ENCODE measurements around the gene NTSR1.

Gene NTSR1

DNA sequence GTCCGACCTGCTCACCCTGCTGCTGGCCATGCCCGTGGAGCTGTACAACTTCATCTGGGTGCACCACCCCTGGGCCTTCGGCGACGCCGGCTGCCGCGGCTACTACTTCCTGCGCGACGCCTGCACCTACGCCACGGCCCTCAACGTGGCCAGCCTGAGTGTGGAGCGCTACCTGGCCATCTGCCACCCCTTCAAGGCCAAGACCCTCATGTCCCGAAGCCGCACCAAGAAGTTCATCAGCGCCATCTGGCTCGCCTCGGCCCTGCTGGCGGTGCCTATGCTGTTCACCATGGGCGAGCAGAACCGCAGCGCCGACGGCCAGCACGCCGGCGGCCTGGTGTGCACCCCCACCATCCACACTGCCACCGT, 885 bp downstream of the NTSR1 start:
- DNase-seq (ENCODE audit: low spot score) = no peak

DNA sequence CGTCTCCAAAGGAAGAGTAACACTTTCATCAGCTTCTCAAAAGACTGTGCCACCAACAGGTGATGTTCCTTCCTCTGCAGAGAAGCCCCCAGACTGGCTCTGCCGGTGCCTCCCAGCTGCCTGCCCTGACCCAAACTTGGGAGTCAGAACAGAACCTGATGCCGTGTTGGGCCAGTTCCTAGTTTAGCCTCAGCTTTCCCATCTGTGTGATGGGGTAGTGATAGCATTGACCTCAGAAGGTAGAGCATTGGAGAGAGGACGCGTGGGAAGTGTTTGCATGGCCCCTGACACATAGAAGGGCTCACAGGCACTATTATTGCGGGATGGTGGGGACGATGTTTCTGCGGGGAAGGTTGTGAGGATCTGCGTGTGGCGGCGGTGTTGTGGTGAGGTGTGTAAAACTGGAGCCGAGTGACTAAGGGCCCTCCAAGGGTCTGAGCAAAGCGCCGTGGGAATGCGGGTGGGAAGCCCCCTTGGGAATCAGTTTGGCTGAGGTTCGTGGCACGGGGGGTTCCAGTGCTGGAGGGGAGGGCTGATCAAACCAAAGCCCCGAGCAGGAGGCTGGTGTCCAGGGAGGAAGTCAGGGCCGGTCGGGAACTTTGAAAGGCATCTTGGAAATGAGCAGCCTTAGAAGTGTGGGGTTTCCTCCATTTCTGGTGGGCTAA, 1.7 kb downstream of the NTSR1 start:
- no peak for DNase-seq (ENCODE audit: low spot score)

DNA sequence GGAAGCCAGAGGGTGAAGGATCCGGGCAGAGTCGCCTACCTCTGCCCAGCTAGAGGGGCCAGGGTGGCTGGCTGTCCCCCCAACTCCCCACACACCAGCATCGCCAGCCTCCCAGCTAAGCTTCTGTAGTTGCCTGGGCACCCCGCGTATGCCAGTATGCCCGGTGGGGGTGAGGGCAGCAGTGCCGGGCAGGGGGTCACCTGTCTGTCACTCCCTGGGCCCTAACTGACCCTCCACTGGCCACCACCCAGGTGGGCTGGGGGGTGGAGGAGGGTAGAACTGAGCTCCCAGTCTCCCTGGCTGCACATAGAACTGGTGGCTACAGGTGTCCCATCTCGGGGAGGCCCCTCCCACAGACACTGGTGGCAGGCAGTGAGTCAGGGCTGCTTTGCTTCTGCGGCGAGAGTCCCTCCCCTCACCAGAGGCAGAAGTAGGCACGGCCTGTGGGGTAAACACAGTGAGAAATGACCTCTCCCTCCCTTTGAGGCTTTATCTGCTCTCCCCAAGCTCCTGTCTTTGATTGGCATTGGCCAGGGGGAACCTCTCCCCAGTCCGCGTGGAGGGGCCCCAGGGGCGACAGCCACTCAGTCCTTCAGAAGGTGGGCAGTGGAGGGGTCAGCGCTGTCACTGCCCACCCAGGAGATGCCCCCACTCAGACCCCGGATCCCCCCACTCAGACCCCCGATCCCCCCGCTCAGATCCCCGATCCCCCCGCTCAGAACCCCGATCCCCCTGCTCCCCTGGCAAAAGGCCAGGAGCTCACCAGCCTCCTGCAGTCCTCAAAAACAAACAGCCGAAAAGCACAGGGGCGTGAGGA, 2.5 kb downstream of the NTSR1 start:
- DNase-seq (ENCODE audit: low spot score) = peak; percentile 41

DNA sequence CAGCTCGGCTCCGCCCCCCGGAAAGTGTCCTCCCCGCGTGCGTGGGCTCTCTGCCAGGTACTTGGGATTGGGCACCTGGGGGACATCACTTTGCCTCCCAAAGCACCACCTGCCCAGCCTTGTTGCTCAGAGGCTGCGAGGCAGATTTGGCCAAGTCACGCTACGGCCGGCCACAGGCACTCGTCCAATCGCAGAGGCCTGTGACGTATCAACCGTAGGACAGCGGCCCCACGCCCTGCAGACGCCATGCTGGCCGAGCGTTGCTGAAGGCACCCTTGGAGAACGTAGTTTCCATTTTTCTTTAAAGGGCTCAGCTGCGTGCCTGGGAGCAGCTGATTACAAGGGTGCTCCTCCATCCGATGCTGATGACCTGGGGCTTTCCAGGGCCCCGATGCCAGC, 3.1 kb downstream of the NTSR1 start:
- DNase-seq (ENCODE audit: low spot score) = no peak

DNA sequence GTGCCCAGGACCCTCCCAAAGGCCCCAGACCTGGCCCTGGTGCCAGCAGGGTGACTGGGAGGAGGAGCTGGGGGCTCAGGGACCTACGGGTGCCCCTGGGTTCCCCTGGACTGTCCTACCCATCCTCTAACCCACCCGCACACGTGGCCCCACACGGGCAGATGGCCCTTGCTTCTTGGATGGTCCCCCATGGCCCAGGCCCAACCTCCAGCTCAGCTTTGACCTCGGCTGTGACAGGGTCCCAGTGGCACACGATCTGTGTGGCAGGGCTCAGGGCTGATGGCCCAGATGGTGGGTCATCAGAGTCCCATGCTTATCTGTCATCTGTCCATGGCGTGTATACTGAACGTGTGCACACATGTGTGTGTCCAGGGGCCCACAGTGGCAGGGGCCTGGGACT, 4.0 kb downstream of the NTSR1 start:
- no peak for DNase-seq (ENCODE audit: low spot score)

DNA sequence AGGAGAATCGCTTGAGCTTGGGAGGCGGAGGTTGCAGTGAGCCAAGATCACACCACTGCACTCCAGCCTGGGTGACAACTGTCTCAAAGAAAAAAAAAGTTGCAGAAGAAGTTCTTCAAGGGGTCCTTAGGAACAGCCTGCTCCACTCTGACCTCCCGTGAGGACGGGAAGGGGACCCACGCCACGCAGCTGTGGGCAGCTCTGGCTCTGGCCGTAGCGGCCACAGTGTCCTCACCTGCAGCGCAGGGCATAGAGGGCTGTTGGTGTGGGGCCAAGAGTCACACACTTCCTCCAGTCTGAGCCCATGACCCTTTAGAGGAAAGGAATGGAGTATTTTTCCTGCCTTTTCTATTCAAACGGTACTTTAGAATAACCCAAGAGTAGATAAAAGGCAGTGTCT, 5.4 kb downstream of the NTSR1 start:
- no peak for DNase-seq (ENCODE audit: low spot score)

DNA sequence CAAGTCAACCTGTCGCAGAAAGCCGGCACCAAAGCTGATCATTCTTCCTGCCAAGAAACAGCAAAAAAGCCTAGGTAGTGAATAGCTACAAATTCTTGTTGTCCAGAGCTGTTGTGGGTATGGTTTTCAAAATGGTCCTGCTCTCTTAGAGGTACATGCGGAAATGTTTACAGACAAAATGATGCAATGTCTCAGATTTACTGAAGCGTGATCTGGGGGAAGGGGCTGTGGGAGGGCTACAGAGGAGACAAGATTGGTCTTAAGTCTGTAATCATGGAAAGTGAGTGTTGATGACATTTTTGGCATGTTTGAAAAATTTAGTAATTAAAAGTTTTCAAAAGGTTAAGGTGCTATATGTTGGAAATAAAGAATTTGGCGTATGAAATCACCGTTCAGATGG, 6.2 kb downstream of the NTSR1 start:
- no peak for DNase-seq (ENCODE audit: low spot score)

DNA sequence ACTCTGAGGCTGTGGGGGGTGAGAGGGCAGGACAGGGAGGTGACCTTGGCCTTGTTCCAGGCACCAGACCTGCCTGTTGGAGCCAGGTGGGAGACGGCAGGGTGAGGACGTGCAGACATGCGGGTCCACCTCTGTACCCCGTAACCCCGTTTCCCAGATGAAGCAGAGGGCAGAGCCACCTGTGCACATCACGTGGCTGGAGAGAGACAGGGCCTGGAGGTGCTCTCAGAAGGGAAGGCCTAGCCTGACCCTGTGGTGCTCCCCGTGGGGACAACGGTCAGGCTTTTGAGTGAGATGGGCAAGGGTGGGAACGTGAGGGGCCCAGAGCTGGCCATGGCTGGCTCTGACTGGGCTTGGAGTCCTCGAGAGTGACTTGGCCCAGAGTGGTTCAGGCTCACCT, 6.6 kb downstream of the NTSR1 start:
- DNase-seq (ENCODE audit: low spot score) = no peak

DNA sequence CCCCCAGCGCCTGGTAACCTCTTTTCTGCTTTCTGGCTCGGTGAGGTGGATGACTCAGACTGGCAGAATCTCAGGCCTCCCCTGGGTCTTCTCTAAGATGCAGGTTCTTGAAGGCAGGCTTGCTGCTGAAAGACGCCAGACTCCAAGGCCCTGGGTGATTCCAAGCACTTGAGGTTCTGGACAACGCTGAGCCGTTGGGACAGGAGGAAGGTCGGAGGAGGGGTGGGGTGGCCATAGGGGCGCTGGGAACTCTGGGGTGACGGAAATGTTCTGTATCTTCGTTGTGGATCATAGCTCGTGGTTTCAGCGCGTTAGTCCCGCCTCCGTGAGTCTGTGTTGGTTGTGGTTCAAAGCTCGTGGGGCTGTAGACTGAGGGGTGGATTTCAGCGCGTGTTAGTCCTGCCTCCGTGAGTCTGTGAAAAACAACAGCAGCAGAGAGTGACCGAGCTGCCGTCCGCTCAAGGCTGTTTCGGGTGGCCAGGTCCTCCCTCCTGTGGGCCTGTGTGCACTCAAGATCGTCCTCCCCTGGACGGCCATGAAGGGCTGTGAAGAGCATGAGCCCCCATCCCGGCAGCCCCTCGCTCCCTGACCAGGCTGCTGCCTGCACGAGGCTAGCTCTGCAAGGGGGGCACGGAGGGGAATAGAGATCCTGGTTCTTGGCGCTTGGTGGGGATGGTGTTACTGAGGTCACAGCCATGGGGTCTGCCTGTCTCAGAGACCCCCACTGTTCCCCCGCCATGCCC, 7.7 kb downstream of the NTSR1 start:
- no peak for DNase-seq (ENCODE audit: low spot score)

DNA sequence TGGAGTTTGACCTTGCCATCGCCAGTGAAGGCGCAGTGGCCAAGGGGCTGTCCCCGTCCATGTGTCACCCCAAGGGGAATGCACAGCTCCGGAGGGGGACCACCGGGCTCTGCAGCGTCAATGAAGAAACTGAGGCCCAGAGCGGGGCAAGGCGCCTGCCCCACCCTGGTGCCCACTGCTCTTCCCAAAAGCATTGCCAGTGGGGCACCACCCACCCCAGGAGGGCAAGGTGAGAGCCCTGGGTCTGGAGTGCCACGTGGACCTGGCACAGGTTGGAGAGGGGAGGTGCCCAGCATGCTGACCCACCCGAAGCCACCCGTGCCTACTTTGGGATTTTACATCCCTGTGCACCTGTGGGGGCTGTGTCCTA, 8.3 kb downstream of the NTSR1 start:
- DNase-seq (ENCODE audit: low spot score) = no peak

DNA sequence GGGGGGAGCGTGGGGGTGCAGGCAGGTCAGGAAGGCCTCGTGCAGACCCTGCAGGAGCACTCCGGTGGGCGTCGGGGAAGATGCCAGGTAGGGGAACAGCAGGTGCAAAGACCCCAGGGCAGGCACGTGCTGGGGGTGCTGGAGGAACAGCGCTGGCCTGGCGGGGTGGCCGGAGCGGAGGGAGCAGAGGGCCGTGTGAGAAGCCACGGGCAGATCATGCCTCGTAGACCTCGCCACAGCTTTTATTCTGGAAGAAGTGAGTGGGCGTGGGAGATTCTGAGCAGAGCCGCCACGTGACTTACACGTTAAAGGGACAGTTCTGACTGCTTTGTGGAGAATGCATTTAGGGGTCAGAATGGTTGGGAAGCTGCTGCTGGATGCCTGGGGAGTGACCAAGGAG, 9.3 kb downstream of the NTSR1 start:
- no peak for DNase-seq (ENCODE audit: low spot score)

DNA sequence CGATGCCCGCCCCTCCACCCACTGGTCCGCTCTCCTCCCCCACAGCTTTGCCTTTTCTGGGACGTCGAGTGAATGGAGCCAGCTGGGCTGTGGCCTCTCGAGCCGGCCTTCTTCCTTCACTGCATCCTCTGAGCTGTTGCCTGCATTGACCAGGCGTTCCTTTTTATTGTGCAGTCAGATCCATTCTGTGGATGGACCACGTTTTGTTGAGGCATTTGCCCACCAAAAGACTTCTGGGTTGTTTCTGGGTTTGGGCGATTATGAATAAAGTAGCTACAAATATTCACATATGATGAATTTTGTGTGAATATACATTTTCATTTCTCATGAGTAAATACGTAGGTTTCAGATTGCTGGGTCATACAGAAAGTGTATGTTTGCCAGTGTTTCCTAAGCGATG, 9.9 kb downstream of the NTSR1 start:
- no peak for DNase-seq (ENCODE audit: low spot score)

DNA sequence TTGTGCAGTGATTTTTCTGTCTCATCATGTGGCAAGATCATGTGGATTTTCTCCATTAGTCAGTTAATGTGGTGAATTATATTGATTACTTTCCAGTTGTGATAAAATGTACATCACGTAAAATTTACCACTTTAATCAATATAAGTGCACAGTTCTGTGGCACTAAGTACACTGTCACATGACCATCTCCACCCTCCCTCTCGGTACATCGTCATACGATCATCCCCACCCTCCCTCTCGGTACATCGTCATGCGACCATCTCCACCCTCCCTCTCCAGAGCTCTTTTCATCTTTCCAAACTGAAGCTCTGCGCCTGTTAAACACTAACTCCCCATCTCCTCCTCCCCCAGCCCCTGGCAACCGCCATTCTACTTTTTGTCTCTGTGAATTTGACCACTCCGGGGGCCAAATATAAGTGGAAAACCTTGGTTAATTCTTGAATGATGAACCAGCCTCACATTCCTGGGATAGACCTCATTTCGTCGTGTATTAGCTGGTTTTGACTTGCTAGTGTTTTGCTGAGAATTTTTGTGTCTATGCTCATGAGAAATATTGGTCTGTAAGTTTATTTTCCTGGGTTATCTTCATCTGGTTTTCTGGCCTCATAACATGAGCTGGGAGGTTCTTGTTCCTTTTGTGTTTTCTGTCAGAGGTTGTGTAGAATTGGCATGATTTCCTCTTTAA, 10.8 kb downstream of the NTSR1 start:
- DNase-seq (ENCODE audit: low spot score) = no peak

DNA sequence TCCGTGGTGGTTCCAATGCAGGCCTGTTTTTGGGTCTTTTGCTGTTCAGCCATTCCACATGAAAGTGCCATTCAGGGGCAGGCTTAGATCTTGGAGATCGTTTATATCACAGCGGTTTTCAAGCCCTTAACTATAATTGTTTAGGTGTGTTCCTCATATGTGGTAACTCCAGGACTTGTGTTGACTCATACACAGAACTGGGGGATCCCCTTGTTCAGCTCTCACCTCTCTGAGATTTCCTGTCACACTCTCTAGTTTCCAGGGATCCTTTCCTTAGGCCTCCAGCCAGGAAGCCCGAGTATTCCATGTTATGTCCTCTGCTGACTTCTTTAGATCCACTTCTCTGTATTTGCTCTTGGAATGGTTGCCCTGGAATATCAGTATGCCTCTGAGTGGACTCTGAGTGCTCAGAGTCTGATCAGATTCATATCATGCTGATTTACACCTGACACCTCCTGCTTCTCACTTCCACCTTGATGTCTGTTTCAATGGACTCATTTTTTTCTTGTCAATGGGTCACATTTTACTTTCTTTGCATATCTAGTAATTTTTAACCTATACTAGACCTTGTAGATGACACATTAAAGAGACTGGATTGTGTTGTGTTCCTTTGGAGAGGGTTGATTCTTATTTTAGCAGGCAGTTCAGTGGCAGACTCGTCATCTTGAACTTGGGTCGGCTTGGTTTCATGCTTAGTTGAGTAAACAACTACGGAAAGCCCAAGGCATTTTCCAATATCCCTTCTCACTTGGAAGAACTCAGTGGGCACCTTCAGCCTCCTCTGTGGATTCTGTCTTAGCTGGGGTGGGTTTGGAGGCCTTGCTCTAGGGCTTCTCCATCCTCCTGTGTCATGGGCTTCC, 13.1 kb downstream of the NTSR1 start:
- DNase-seq (ENCODE audit: low spot score) = no peak

DNA sequence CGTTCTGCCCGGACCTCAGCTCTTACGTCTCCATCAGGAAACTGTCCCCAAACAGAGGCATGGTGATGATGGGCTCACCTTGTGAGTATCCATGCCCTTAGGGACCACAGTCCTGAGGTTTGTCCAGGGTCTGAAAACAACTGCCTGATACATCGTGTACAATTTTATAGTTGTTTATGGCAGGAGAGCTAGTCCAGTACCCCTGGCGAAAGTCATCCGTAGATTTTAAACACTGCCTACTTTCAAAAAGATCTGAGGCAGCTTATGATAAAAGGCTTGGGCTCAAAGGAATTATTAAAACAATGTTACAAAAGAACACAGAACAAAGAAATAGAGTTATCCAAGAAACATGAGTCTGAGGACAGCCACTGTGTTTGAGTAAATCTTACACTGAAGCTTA, 14.0 kb downstream of the NTSR1 start:
- no peak for DNase-seq (ENCODE audit: low spot score)

DNA sequence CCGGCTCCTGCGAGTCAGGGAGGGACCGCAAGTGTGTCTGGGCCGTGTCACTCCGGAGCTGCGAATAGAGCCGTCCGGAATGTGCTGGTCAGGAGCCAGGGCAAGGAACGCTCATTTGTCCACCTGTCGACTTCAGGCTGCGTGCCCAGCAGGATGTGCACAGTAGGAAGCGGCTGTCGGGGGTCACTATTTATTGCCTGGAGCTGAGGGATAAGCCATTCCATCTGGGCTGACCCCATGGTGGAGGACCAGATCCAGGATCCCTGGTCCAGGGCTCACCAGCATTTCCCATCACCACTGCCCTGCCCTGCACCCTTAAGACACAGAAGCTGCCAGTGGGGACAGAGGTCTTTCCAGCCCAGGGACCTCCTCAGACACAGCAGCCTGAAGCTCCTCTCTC, 14.7 kb downstream of the NTSR1 start:
- DNase-seq (ENCODE audit: low spot score) = no peak

DNA sequence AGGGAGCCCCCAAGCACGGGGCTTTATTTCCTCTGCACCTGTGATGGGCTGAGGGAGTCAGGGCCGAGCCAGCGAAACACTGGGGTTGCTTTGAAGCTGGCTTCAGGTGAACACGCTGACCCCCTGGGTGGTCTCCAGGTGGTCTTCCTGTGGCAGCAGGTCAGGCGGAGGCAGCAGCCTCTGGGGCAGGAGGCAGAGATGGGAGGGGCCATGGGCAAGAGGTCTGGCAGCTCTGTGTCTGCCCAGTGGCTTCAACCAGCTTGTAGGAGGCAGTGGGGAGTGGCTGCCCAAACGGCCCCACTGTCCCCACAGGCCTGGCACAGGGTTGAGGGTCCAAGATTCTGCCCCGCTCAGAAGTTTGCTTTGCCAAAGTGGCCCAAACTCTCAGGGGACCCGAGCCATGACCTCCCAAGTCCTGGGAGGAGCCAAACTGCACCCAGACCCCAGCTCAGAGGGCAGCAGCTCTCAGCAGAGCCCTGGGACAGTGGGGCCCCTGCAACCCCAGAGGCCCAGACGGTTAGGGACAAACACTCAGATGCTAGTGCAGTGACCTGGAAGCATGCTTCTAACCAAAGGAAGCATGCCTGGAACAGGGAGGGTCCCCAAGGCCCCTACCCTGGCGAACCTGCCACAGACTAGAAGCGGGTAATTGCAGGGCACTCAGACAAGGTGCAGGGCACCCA, 15.3 kb downstream of the NTSR1 start:
- DNase-seq (ENCODE audit: low spot score) = no peak

DNA sequence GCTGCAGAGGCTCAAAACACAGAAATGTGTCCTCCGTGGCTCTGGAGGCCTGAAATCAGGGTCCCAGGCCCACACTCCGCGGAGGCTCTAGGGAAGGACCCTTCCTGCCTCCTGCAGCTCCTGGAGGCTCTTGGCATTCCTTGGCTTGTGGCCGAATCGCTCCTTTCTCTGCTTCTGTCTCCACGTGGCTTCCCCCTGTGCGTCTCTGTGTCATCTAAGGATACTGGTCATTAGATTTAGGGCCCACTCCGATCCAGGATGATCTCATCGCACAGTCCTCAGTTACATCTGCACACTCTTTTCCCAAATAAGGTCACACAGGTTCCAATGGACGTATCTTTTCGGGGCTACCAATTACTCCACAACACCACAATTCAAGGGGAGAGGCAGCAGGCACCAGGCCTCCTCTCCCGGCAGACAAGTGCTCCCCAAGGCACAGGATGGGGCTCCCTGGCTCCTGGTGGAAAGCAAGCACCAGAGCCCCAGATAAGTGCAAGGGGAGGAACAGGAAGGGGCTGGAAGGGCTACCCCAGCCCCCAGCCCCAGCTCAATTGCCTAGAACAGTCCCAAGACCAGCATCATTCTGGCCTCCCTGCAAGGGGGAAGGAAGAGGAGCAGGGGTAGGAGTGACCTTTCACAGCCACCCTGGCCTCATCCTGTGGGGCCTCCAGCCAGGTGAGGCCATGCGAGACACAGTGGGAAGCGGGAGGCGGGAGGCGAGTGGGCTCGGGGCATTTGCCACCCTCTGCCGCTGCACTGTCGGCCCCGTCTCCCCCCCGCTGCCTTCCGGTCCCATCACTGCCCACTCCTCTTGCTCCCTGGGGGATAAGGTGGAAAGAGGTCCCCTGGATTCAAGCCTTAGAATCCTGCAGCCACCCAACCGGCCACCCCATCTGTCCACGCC, 16.3 kb downstream of the NTSR1 start:
- no peak for DNase-seq (ENCODE audit: low spot score)

DNA sequence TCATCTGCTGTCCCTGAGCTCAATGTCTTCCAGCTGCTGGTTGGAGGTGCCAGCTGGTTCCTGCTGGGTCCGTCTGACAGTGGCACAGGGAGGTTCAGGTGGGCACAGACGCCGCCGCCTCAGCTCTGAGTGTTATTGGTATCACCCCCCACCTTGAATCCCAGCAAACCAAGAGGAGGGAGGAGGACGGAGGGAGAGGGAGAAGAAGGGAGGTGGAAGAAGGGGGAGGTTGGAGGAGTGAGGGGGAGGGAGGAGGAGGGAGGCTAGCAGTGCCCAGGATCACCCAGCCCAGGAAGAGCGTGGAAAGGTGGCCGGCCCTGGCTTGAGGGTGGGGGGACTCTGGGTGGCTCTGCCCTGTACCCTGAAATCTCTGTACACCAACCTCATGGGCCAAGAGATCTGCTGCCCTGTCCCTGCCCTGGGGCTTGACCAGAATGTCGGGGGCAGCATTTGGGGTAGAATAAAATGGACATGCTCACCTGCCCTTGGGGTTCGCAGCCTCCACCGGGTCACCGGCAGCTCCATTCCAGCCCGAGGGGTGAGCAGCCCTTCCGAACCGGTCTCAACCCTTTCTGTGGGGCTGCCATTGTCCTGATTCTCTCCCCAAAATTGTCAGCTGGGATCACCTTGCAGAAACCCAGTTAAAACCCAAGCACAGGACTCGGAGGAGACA, 17.1 kb downstream of the NTSR1 start:
- DNase-seq (ENCODE audit: low spot score) = no peak

DNA sequence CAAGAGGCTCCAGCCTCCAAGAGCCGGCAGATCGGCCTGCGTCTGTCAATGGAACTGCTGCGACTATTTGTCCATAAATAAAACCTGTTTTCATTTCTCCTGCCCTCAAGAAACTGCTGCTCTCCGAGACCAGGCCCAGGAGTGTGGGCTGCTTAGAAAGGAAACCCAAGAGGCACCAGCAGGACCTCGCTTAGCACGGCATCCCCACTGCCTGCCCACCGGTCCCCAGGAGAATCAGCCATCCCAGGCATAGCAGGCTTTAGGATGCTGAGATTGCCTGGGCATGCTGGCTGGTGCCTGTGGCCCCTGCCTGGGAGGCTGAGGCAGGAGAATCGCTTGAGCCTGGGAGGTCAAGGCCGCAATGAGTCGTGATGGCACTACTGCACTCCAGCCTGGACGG, 17.6 kb downstream of the NTSR1 start:
- no peak for DNase-seq (ENCODE audit: low spot score)

All from NAMALWA (cell line).